Panc1 (cell line): ENCODE results near the gene H1-8. TPM values are rescaled to one million over a fixed set of nuclear protein-coding genes. Genes with fewer than 3 reads are reported as not detected.

ENCODE experiments used
- ATAC-seq: fragments of 200-7000 bp; cut with Tn5 transposase; 2 replicates; pipeline ENCODE4 v1.9.1; 2020; ENCODE audit warnings: mild to moderate bottlenecking, moderate library complexity
- BruUV-seq: library from RNA; stranded (reverse); fragments of 400-500 nt; replicated peaks from 2 replicates; lab custom pipeline; 2021; lab: Mats Ljungman, UMichigan
- CTCF ChIA-PET: fragments of 300-600 bp; sonication (Branson Sonifier 250); formaldehyde crosslinking; loops from one replicate; lab custom pipeline; 2022; ENCODE audit warnings: antibody characterized with exemption; lab: Charles Lee
- POLR2A ChIA-PET: fragments of 300-600 bp; sonication (Branson Sonifier 250); formaldehyde crosslinking; loops from one replicate; lab custom pipeline; 2022; ENCODE audit warnings: antibody characterized with exemption; lab: Charles Lee
- DNase-seq: peaks from one replicate; pipeline ENCODE4 v3.0.0-alpha.2; 2010; ENCODE audit warnings: low read depth, low spot score
- H3K27ac ChIP-seq: 2 replicates; pipeline ENCODE4 v1.5.1; 2011; ENCODE audit warnings: mild to moderate bottlenecking, low read length, inconsistent platforms
- H3K27me3 ChIP-seq: fragments of 200-500 bp; sonication (Bioruptor generic); 2 replicates; pipeline ENCODE4 v1.6.0; 2014; ENCODE audit warnings: low read length, inconsistent platforms; ENCODE audit not compliant: control insufficient read depth, insufficient read depth
- H3K36me3 ChIP-seq: fragments of 200-500 bp; sonication (Bioruptor generic); 2 replicates; pipeline ENCODE4 v1.5.1; 2014; ENCODE audit warnings: inconsistent platforms, mild to moderate bottlenecking, low read length, moderate library complexity; ENCODE audit not compliant: control insufficient read depth, insufficient read depth
- H3K4me1 ChIP-seq: 2 replicates; pipeline ENCODE4 v1.5.1; 2011; ENCODE audit warnings: inconsistent platforms, mild to moderate bottlenecking, low read length, moderate library complexity; ENCODE audit not compliant: control insufficient read depth, insufficient read depth
- H3K4me3 ChIP-seq, 2 experiments: 2 replicates each; pipeline ENCODE4 v1.5.1; 2011 to 2012; ENCODE audit warnings: low read depth in 2 of 2, low read length in 2 of 2, mild to moderate bottlenecking in 2 of 2, inconsistent platforms in 1 of 2, moderate library complexity in 1 of 2
- H3K9me3 ChIP-seq: fragments of 200-500 bp; sonication (Bioruptor generic); 2 replicates; pipeline ENCODE4 v1.5.1; 2014; ENCODE audit warnings: low read depth, mild to moderate bottlenecking, inconsistent platforms, low read length, moderate library complexity; ENCODE audit not compliant: control insufficient read depth, insufficient read depth
- CTCF ChIP-seq: fragments of 450-650 bp; IDR thresholded peaks from 2 replicates; pipeline ENCODE4 v1.5.1; 2017; ENCODE audit warnings: mild to moderate bottlenecking
- POLR2AphosphoS5 ChIP-seq: IDR thresholded peaks from 2 replicates; pipeline ENCODE4 v1.6.1; 2012; ENCODE audit warnings: mild to moderate bottlenecking, low read depth, low read length, moderate library complexity
- REST ChIP-seq, 2 experiments: IDR thresholded peaks; 2 replicates each; pipeline ENCODE4 v1.6.1; 2011 to 2012; ENCODE audit warnings: low read depth in 2 of 2, control low read depth in 1 of 2, low read length in 1 of 2, mild to moderate bottlenecking in 1 of 2, moderate library complexity in 1 of 2; ENCODE audit not compliant: insufficient read depth in 1 of 2
- SIN3A ChIP-seq: IDR thresholded peaks from 2 replicates; pipeline ENCODE4 v1.6.1; 2012; ENCODE audit warnings: low read depth, mild to moderate bottlenecking, low read length, moderate library complexity, borderline replicate concordance; ENCODE audit not compliant: insufficient read depth
- TCF7L2 ChIP-seq: IDR thresholded peaks from 2 replicates; pipeline ENCODE4 v1.6.1; 2011; ENCODE audit warnings: mild to moderate bottlenecking, low read depth, low read length, inconsistent platforms
- in situ Hi-C: cut with HindIII; loops from 2 replicates; pipeline ENCODE4 v1.10.0; 2016; ENCODE audit warnings: low sequenced_read_pairs, low pct_unique_long_range_greater_than_20kb
- intact Hi-C: fragments of 100-400 bp; cut with micrococcal nuclease; formaldehyde crosslinking; loops from one replicate; pipeline ENCODE4 v1.10.0; 2022; ENCODE audit not compliant: unreplicated experiment
- total RNA-seq: library from RNA; stranded (reverse); gene quantifications from one replicate; pipeline ENCODE4 v1.2.1, GENCODE V29; 2021; ENCODE audit not compliant: unreplicated experiment

The H1-8 gene
- total RNA-seq, 1 experiment from 2014 or later, result not detected

GRCh38 chr3:129536804-129537203 lies 6.2 kb upstream of the H1-8 start:
- ATAC-seq, result no peak
- Histone ChIP-seq H3K4me1 (no peaks in the 10 kb centered on the region), H3K36me3 (no peaks in the 10 kb centered on the region), H3K9me3 (no peaks in the 10 kb centered on the region), H3K4me3 (no peak overlapping the region), H3K27ac (no peak overlapping the region), H3K27me3 (no peaks in the 10 kb centered on the region)
- no peak for TF ChIP-seq CTCF
- BruUV-seq, result no TSS peak
- intact Hi-C loops, result no loop called here
- in situ Hi-C loops, result no loop called here
- POLR2A ChIA-PET, result no interaction called here
- CTCF ChIA-PET, result interaction anchor here (0.7 kb wide), 1 partner anchor 45 kb away, joined by 8 read pairs; no protein-coding TSS in a partner anchor
- no peak for DNase-seq

GRCh38 chr3:129539206-129539605 lies 3.8 kb upstream of the H1-8 start:
- CTCF ChIA-PET, result no interaction called here
- DNase-seq (no peak), ATAC-seq (no peak)
- POLR2A ChIA-PET, result no interaction called here
- intact Hi-C loops (no loop called here), in situ Hi-C loops (no loop called here)
- no peaks in the 10 kb centered on the region for H3K27me3 ChIP-seq
- TF ChIP-seq SIN3A (no peak), CTCF (no peak), REST (IDR thresholded peaks at IDR 0.05; ENCODE audit: insufficient read depth in 1 of 2, low read depth in 2 of 2, low read length in 1 of 2) (no peak), POLR2AphosphoS5 (no peak), TCF7L2 (no peak)
- no peaks in the 10 kb centered on the region for H3K9me3 ChIP-seq
- H3K36me3 ChIP-seq, result no peaks in the 10 kb centered on the region
- no peak overlapping the region for H3K27ac ChIP-seq
- no peak overlapping the region for H3K4me3 ChIP-seq
- no peaks in the 10 kb centered on the region for H3K4me1 ChIP-seq
- BruUV-seq, result no TSS peak
